Measurements from ENCODE around the gene CACNA2D1. TPM values are rescaled to one million over a fixed set of nuclear protein-coding genes. Genes with fewer than 3 reads are reported as not detected.

Gene CACNA2D1
- total RNA-seq, 4 donors from 2014 or later, result 17.7 to 22.0 (median 18.4) TPM

DNA sequence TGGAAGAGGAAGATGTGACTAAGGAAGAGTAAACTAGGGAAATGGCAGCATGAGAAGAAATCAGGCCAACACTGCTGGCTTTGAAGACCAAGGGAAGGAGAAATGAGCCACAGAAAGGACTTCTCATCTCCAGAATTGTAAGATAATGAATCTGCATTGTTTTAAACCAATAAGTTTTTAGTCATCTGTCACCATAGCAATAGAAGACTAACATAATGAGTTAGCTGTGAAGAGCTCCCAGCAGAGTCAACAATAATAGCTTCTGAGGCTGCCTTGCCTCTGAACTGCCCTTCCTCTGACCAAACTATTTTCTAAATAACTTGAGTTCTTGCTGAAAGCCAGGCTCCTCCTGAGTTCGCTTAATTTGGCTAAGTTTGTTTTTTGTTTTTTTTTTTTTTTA is 103.6 kb downstream of the CACNA2D1 start:
- Histone ChIP-seq H3K36me3 (no peaks in the 10 kb centered on the region), H3K27me3 (no peaks in the 10 kb centered on the region), H3K9me3 (no peaks in the 10 kb centered on the region), H3K4me1 (no peaks in the 10 kb centered on the region), H3K4me3 (no peak overlapping the region), H3K27ac (no peak overlapping the region)
- TF ChIP-seq POLR2A (IDR thresholded peaks at IDR 0.05) (no peak), CTCF (IDR thresholded peaks at IDR 0.05) (no peak), EP300 (IDR thresholded peaks at IDR 0.05) (no peak)
- DNase-seq (ENCODE audit: low spot score in 2 of 2), result no peak
- 76 to 77% methylated on average over 1 of the region's 1 CpG for WGBS, 2 donors

- no peak for DNase-seq (ENCODE audit: low spot score in 2 of 2)
- 83 to 97% methylated on average over 1 of the region's 1 CpG for WGBS, 2 donors
- Histone ChIP-seq H3K4me3 (no peak overlapping the region), H3K9me3 (no peaks in the 10 kb centered on the region), H3K4me1 (no peaks in the 10 kb centered on the region), H3K27me3 (no peaks in the 10 kb centered on the region), H3K36me3 (peaks cover 0 to 3% (median 0%) of the 10 kb centered on the region in 3 donors), H3K27ac (no peak overlapping the region)
- TF ChIP-seq EP300 (IDR thresholded peaks at IDR 0.05) (no peak), CTCF (IDR thresholded peaks at IDR 0.05) (no peak), POLR2A (IDR thresholded peaks at IDR 0.05) (no peak)
These were observed 107.7 kb downstream of the CACNA2D1 start for GRCh38 chr7:82335927-82336326.

GRCh38 chr7:82335001-82335400 is 108.6 kb downstream of the CACNA2D1 start:
- Histone ChIP-seq H3K4me1 (no peaks in the 10 kb centered on the region), H3K27me3 (no peaks in the 10 kb centered on the region), H3K36me3 (peaks cover 0 to 3% (median 0%) of the 10 kb centered on the region in 3 donors), H3K27ac (no peak overlapping the region), H3K4me3 (no peak overlapping the region), H3K9me3 (no peaks in the 10 kb centered on the region)
- WGBS, 2 donors, result 90% methylated on average over 2 of the region's 2 CpGs
- TF ChIP-seq POLR2A (IDR thresholded peaks at IDR 0.05) (no peak), EP300 (IDR thresholded peaks at IDR 0.05) (no peak), CTCF (IDR thresholded peaks at IDR 0.05) (no peak)
- no peak for DNase-seq (ENCODE audit: low spot score in 2 of 2)

DNA sequence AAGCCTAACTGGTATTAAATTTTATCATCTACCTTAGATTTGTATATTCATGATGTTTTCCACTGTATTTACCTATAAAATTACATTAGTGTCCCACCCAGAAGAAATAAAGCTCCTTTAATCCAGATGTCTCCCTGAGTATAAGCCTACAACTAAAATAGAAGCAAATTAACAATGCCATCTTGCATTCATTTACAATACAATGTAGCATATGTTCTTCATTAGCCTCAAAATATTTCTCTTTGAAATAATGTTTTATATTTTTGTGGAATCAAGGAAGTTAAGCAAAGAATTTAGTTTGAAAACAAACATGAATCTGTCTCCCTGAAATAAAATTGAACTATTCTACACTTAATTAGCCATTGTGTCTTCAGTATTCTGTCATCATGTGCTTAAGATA is 112.3 kb downstream of the CACNA2D1 start:
- H3K4me1 ChIP-seq, result no peaks in the 10 kb centered on the region
- no peaks in the 10 kb centered on the region for H3K9me3 ChIP-seq
- H3K27me3 ChIP-seq, result no peaks in the 10 kb centered on the region
- H3K36me3 ChIP-seq, result peaks cover 0 to 3% (median 0%) of the 10 kb centered on the region in 3 donors
- no peak overlapping the region for H3K27ac ChIP-seq
- TF ChIP-seq POLR2A (IDR thresholded peaks at IDR 0.05) (no peak), CTCF (IDR thresholded peaks at IDR 0.05) (no peak), EP300 (IDR thresholded peaks at IDR 0.05) (no peak)
- DNase-seq (ENCODE audit: low spot score in 2 of 2), result no peak
- H3K4me3 ChIP-seq, result no peak overlapping the region

- Histone ChIP-seq H3K4me3 (no peak overlapping the region), H3K36me3 (peaks cover 0 to 3% (median 0%) of the 10 kb centered on the region in 3 donors), H3K4me1 (no peaks in the 10 kb centered on the region), H3K9me3 (no peaks in the 10 kb centered on the region), H3K27me3 (no peaks in the 10 kb centered on the region), H3K27ac (no peak overlapping the region)
- no peak for DNase-seq (ENCODE audit: low spot score in 2 of 2)
- WGBS, 2 donors, result 78 to 89% methylated on average over 2 of the region's 2 CpGs
- no peak for TF ChIP-seq EP300 (IDR thresholded peaks at IDR 0.05)
- no peak for TF ChIP-seq CTCF (IDR thresholded peaks at IDR 0.05)
- TF ChIP-seq POLR2A (IDR thresholded peaks at IDR 0.05), result no peak
These were observed 112.8 kb downstream of the CACNA2D1 start for GRCh38 chr7:82330706-82331215.
